Keratinocyte (primary cell): ENCODE data around the gene MIPOL1.

Experiments used
- EZH2 ChIP-seq: IDR thresholded peaks from one replicate; pipeline ENCODE4 v1.6.1; 2012; ENCODE audit warnings: inconsistent platforms, mild to moderate bottlenecking, low read length, moderate library complexity
- TF ChIP-seq, protein P1 (sequence below), 3 experiments: IDR thresholded peaks in 1 of 3; conservative IDR thresholded peaks in 1 of 3; optimal IDR thresholded peaks in 1 of 3; 2 replicates in 2 of 3; 3 replicates in 1 of 3; pipeline versions ENCODE3 to v1.5.1; 2011; ENCODE audit warnings: low read length in 3 of 3, mild to moderate bottlenecking in 3 of 3, moderate library complexity in 2 of 3, control low read depth in 1 of 3, inconsistent platforms in 1 of 3; ENCODE audit not compliant: insufficient read depth in 2 of 3; ENCODE audit errors: extremely low read depth in 1 of 3

DNA sequence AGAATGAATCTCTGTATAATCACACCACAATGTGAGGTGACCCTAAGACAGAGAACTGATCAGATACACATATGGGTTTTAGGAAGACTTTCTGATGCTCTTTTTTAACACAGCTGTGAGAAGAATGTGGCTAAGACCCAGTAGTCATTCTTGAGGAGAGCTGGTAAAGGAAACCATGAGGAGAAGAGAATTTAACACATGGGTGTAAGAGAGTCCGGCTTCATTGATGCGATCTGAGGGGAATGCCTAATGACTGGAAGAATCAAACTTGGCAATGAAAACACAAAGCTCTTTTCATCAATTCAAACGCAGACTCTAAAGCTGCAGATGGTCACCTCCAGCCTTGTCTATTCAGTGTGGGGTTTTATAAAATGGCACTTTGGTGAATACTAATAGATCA, 318.0 kb downstream of the MIPOL1 start:
- TF ChIP-seq, protein P1, sequence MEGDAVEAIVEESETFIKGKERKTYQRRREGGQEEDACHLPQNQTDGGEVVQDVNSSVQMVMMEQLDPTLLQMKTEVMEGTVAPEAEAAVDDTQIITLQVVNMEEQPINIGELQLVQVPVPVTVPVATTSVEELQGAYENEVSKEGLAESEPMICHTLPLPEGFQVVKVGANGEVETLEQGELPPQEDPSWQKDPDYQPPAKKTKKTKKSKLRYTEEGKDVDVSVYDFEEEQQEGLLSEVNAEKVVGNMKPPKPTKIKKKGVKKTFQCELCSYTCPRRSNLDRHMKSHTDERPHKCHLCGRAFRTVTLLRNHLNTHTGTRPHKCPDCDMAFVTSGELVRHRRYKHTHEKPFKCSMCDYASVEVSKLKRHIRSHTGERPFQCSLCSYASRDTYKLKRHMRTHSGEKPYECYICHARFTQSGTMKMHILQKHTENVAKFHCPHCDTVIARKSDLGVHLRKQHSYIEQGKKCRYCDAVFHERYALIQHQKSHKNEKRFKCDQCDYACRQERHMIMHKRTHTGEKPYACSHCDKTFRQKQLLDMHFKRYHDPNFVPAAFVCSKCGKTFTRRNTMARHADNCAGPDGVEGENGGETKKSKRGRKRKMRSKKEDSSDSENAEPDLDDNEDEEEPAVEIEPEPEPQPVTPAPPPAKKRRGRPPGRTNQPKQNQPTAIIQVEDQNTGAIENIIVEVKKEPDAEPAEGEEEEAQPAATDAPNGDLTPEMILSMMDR (optimal IDR thresholded peaks at IDR 0.05 in 1 of 3, IDR thresholded peaks at IDR 0.05 in 1 of 3, conservative IDR thresholded peaks at IDR 0.05 in 1 of 3; ENCODE audit: extremely low read depth in 1 of 3, insufficient read depth in 2 of 3, low read length in 3 of 3): no peak
- TF ChIP-seq EZH2: no peak
